Endodermal cell (in vitro differentiated cells): ENCODE data around the gene TACC3. TPM values are rescaled to one million over a fixed set of nuclear protein-coding genes. Genes with fewer than 3 reads are reported as not detected.
A peak's percentile ranks its signal among the peaks of the same experiment; 100 is the strongest.

Source experiments
- DNase-seq: peaks from one replicate; pipeline ENCODE4 v3.0.0-alpha.2; 2017
- H3K27ac ChIP-seq: 2 replicates; pipeline ENCODE4 v1.5.1; 2013; ENCODE audit warnings: mild to moderate bottlenecking, low read depth, low read length, moderate library complexity
- H3K27me3 ChIP-seq: 2 replicates; pipeline ENCODE4 v1.6.1; 2013; ENCODE audit warnings: mild to moderate bottlenecking, low read length, moderate library complexity; ENCODE audit not compliant: insufficient read depth, control insufficient read depth, poor library complexity, severe bottlenecking
- H3K36me3 ChIP-seq: 2 replicates; pipeline ENCODE4 v1.7.0; 2013; ENCODE audit warnings: mild to moderate bottlenecking, low read length, moderate library complexity; ENCODE audit not compliant: control insufficient read depth, insufficient read depth
- H3K4me1 ChIP-seq: one replicate; pipeline ENCODE4 v1.7.0; 2013; ENCODE audit warnings: low read length; ENCODE audit not compliant: control insufficient read depth, insufficient read depth
- H3K4me3 ChIP-seq: 2 replicates; pipeline ENCODE4 v1.5.1; 2013; ENCODE audit warnings: mild to moderate bottlenecking, low read length, moderate library complexity
- H3K9ac ChIP-seq: 2 replicates; pipeline ENCODE4 v1.6.1; 2013; ENCODE audit warnings: mild to moderate bottlenecking, low read length, moderate library complexity; ENCODE audit not compliant: poor library complexity, severe bottlenecking; ENCODE audit errors: extremely low read depth
- H3K9me3 ChIP-seq: 2 replicates; pipeline ENCODE4 v1.6.1; 2013; ENCODE audit warnings: mild to moderate bottlenecking, low read length, moderate library complexity; ENCODE audit not compliant: control insufficient read depth
- H3K27ac Mint-ChIP-seq: 2 replicates; pipeline ENCODE4 v1.8.0; 2020; ENCODE audit warnings: mixed read lengths
- H3K27me3 Mint-ChIP-seq: 2 replicates; pipeline ENCODE4 v1.8.0; 2021; ENCODE audit warnings: mild to moderate bottlenecking, mixed read lengths; ENCODE audit not compliant: insufficient read depth
- H3K36me3 Mint-ChIP-seq: 2 replicates; pipeline ENCODE4 v1.8.0; 2020; ENCODE audit warnings: low read depth, mixed read lengths
- H3K4me1 Mint-ChIP-seq: 2 replicates; pipeline ENCODE4 v1.8.0; 2020; ENCODE audit warnings: mixed read lengths
- H3K4me3 Mint-ChIP-seq: 2 replicates; pipeline ENCODE4 v1.8.0; 2020; ENCODE audit warnings: mild to moderate bottlenecking, moderate library complexity, mixed read lengths
- H3K9me3 Mint-ChIP-seq: 2 replicates; pipeline ENCODE4 v1.8.0; 2020; ENCODE audit warnings: mild to moderate bottlenecking, mixed read lengths
- WGBS, 2 experiments: methylation state at CpG; one replicate each; pipeline versions ENCODE4 v1.1.5 to v1.1.7; 2013; ENCODE audit warnings: missing lambda C conversion rate in 2 of 2, mixed read lengths in 1 of 2; ENCODE audit not compliant: insufficient coverage in 1 of 2, insufficient read length in 1 of 2; 5-methylcytosine and 5-hydroxymethylcytosine counted together
- total RNA-seq, 2 donors: library from RNA; stranded (reverse); fragmentation: NEBNext Ultra II Directional in 1 of 2; extraction: Animal tissue kit (Norgen Biotek cat#: 25700) in 1 of 2; gene quantifications; 2 replicates in 1 of 2; 3 replicates in 1 of 2; pipeline ENCODE4 v1.2.1, GENCODE V29; 2021
- TF ChIP-seq, protein P1 (sequence below): fragments of 200-600 bp; sonication (generic); conservative IDR thresholded peaks from 2 replicates; pipeline ENCODE4 v1.5.0; 2021; ENCODE audit warnings: antibody characterized with exemption, mild to moderate bottlenecking

The TACC3 gene
- total RNA-seq, 2 donors from 2014 or later = 113 to 182 TPM

DNA sequence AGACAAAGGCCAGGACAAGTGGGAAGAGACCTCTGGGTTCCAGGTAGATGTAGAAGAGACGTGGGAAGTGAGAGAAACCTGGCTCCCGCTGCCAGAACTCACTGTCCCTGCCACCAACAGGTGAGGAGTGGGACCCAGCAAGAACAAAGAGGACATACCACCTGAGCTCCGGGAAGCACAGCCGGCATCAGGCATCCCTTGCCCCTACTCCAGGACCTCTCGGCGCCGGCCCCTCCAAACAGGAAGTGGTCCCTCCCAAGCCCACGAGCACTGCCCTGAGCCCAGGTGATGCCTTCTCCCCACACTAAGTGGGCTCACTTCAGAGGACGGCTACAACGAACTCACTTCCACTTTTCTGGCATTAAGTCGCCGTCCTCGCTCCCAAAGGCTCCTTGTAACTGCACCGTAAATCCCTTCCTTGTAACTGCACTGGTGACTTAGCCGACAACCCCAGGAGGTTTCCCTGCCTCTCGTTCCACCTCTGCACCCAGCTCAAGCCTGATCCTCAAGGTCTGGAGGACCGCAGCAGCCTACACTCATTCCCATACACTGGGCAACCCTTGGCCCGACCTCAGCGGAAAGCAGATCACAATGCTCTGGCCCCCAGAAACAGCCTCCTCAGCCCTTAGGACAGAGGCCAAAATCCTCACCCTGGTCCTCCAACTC lies 46.1 kb upstream of the TACC3 start:
- Mint-ChIP-seq H3K4me3 (no peak overlapping the region), H3K9me3 (no peaks in the 10 kb centered on the region), H3K27ac (peak overlapping the region; percentile 6), H3K4me1 (no peaks in the 10 kb centered on the region), H3K36me3 (no peaks in the 10 kb centered on the region), H3K27me3 (no peaks in the 10 kb centered on the region)
- Histone ChIP-seq H3K36me3 (no peaks in the 10 kb centered on the region), H3K27me3 (no peaks in the 10 kb centered on the region), H3K27ac (no peak overlapping the region), H3K4me3 (no peak overlapping the region), H3K9ac (no peak overlapping the region), H3K4me1 (no peaks in the 10 kb centered on the region), H3K9me3 (no peaks in the 10 kb centered on the region)
- no peak for DNase-seq
- TF ChIP-seq, protein P1, sequence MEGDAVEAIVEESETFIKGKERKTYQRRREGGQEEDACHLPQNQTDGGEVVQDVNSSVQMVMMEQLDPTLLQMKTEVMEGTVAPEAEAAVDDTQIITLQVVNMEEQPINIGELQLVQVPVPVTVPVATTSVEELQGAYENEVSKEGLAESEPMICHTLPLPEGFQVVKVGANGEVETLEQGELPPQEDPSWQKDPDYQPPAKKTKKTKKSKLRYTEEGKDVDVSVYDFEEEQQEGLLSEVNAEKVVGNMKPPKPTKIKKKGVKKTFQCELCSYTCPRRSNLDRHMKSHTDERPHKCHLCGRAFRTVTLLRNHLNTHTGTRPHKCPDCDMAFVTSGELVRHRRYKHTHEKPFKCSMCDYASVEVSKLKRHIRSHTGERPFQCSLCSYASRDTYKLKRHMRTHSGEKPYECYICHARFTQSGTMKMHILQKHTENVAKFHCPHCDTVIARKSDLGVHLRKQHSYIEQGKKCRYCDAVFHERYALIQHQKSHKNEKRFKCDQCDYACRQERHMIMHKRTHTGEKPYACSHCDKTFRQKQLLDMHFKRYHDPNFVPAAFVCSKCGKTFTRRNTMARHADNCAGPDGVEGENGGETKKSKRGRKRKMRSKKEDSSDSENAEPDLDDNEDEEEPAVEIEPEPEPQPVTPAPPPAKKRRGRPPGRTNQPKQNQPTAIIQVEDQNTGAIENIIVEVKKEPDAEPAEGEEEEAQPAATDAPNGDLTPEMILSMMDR = no peak
- WGBS, 2 experiments = 93% methylated on average over 12 to 19 of the region's 19 CpGs

DNA sequence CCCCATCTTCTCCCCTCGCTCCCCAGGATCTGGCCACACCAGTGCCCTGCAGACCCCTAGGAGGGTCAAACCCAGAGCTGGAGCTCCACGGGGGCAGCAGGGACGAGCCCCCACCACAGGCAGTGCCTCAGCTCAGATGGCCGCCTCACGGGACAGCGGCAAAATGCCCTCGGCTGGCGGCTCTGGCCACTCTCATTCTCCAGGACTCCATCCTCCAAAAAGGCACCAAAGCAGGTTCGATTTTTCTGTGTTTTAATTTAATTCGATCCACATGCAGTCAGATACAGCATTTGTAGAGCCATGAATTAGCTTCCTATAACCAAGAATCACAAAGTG lies 45.6 kb upstream of the TACC3 start:
- TF ChIP-seq, protein P1 = no peak
- Histone ChIP-seq H3K4me1 (no peaks in the 10 kb centered on the region), H3K4me3 (no peak overlapping the region), H3K27me3 (no peaks in the 10 kb centered on the region), H3K9me3 (no peaks in the 10 kb centered on the region), H3K36me3 (no peaks in the 10 kb centered on the region), H3K9ac (no peak overlapping the region), H3K27ac (no peak overlapping the region)
- no peak for DNase-seq
- WGBS, 2 experiments = 81 to 88% methylated on average over 8 to 10 of the region's 10 CpGs
- Mint-ChIP-seq H3K9me3 (no peaks in the 10 kb centered on the region), H3K27me3 (peaks cover 2% of the 10 kb centered on the region), H3K4me3 (no peak overlapping the region), H3K4me1 (no peaks in the 10 kb centered on the region), H3K36me3 (no peaks in the 10 kb centered on the region), H3K27ac (no peak overlapping the region)

DNA sequence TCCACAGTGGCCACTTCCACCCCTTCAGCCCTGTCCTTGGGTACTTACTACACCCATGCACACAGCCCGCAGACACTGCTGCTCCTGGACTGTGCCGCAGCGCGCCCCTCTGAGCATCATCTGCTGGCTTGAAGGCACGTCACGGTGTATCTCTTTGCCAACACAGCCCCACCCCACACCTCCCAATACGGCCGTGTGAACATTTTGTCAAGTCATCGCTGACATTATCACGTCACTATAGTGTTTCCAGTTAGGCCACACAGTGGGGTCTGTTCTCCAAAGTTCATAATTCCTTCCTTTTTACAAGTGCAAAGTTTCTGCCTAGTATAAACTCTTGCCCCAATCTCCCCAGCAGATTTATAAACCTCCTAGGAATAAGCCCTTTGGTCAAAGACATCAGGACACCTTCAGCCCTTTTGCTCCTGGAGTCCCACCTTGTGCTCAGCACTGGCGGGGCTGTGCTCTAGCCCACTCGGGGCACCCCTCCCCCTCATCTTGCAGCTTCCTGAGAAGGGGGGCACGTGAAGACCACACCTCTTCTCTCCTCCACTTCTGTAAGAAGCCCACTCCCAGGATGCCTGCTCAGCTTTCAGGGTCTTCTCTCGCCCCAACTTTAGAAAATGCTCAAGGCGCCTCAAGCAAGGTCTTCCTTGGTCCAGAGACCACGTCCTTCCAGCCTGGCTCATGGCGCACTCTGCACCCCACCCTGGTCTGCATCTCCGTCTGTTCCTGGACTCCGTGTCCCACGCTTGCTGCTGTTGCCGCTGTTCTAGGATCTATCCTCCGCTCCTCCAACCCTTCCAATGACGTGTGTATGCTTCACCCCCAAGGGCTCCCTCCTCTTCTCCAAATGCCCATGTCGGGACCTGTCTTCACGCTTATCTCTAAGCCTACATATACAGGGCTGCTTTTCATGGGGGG lies 44.5 kb upstream of the TACC3 start:
- Mint-ChIP-seq H3K4me1 (no peaks in the 10 kb centered on the region), H3K27ac (no peak overlapping the region), H3K9me3 (no peaks in the 10 kb centered on the region), H3K4me3 (no peak overlapping the region), H3K36me3 (no peaks in the 10 kb centered on the region), H3K27me3 (peaks cover 9% of the 10 kb centered on the region)
- Histone ChIP-seq H3K4me1 (no peaks in the 10 kb centered on the region), H3K9ac (no peak overlapping the region), H3K27ac (no peak overlapping the region), H3K4me3 (no peak overlapping the region), H3K36me3 (no peaks in the 10 kb centered on the region), H3K9me3 (no peaks in the 10 kb centered on the region), H3K27me3 (no peaks in the 10 kb centered on the region)
- DNase-seq = no peak
- 88 to 92% methylated on average over 19 to 24 of the region's 25 CpGs for WGBS, 2 experiments
- TF ChIP-seq, protein P1 = no peak
